ENCODE measurements around the gene CIB4. TPM values are rescaled to one million over a fixed set of nuclear protein-coding genes. Genes with fewer than 3 reads are reported as not detected.

CIB4 gene
- total RNA-seq, 4 donors from 2014 or later: 0.45 to 0.94 TPM; not detected in 2

- TF ChIP-seq CTCF (IDR thresholded peaks at IDR 0.05) (no peak), POLR2A (IDR thresholded peaks at IDR 0.05) (no peak)
- no peaks in the 10 kb centered on the region for H3K4me1 ChIP-seq
- no peaks in the 10 kb centered on the region for H3K36me3 ChIP-seq
- H3K27ac ChIP-seq: no peak overlapping the region
- 85 to 92% methylated on average over 7 to 8 of the region's 8 CpGs for WGBS, 2 donors
- no peak overlapping the region for H3K4me3 ChIP-seq (replicated peaks in 1 of 3)
- no peaks in the 10 kb centered on the region for H3K9me3 ChIP-seq
- no peak for DNase-seq
- H3K27me3 ChIP-seq: no peaks in the 10 kb centered on the region
- intact Hi-C loops (cut with DNase I): no loop called here
Observed at GRCh38 chr2:26585100-26585499, 56.1 kb downstream of the CIB4 start.

GRCh38 chr2:26584656-26585055 is 56.5 kb downstream of the CIB4 start:
- no peaks in the 10 kb centered on the region for H3K36me3 ChIP-seq
- H3K9me3 ChIP-seq: no peaks in the 10 kb centered on the region
- no peak overlapping the region for H3K27ac ChIP-seq
- no peak for DNase-seq
- 88 to 92% methylated on average over 6 to 10 of the region's 11 CpGs for WGBS, 2 donors
- no peaks in the 10 kb centered on the region for H3K27me3 ChIP-seq
- no peak for TF ChIP-seq CTCF (IDR thresholded peaks at IDR 0.05)
- no peak for TF ChIP-seq POLR2A (IDR thresholded peaks at IDR 0.05)
- no peaks in the 10 kb centered on the region for H3K4me1 ChIP-seq
- intact Hi-C loops (cut with DNase I): no loop called here
- no peak overlapping the region for H3K4me3 ChIP-seq (replicated peaks in 1 of 3)

- H3K27me3 ChIP-seq: no peaks in the 10 kb centered on the region
Observed at GRCh38 chr2:26584191-26584590, 57.0 kb downstream of the CIB4 start.

GRCh38 chr2:26583381-26583911 is 57.7 kb downstream of the CIB4 start:
- Histone ChIP-seq H3K4me3 (replicated peaks in 1 of 3) (no peak overlapping the region), H3K36me3 (no peaks in the 10 kb centered on the region), H3K9me3 (no peaks in the 10 kb centered on the region), H3K27me3 (no peaks in the 10 kb centered on the region), H3K4me1 (no peaks in the 10 kb centered on the region), H3K27ac (no peak overlapping the region)
- no peak for DNase-seq
- 72 to 92% methylated on average over 4 to 8 of the region's 8 CpGs for WGBS, 2 donors
- TF ChIP-seq POLR2A (IDR thresholded peaks at IDR 0.05): no peak
- TF ChIP-seq CTCF (IDR thresholded peaks at IDR 0.05): no peak
- intact Hi-C loops (cut with DNase I): no loop called here

More at GRCh38 chr2:26584191-26584590, 57.0 kb downstream of the CIB4 start:
- WGBS, 2 donors: 75 to 93% methylated on average over 3 to 4 of the region's 4 CpGs
- no peak for DNase-seq
- Histone ChIP-seq H3K9me3 (no peaks in the 10 kb centered on the region), H3K4me1 (no peaks in the 10 kb centered on the region), H3K27ac (no peak overlapping the region), H3K36me3 (no peaks in the 10 kb centered on the region), H3K4me3 (replicated peaks in 1 of 3) (no peak overlapping the region)
- intact Hi-C loops (cut with DNase I): no loop called here
- TF ChIP-seq POLR2A (IDR thresholded peaks at IDR 0.05) (no peak), CTCF (IDR thresholded peaks at IDR 0.05) (no peak)

GRCh38 chr2:26582890-26583289 is 58.3 kb downstream of the CIB4 start:
- no peak overlapping the region for H3K4me3 ChIP-seq (replicated peaks in 1 of 3)
- no peak for TF ChIP-seq POLR2A (IDR thresholded peaks at IDR 0.05)
- TF ChIP-seq CTCF (IDR thresholded peaks at IDR 0.05): no peak
- no peaks in the 10 kb centered on the region for H3K4me1 ChIP-seq
- H3K36me3 ChIP-seq: no peaks in the 10 kb centered on the region
- no peak for DNase-seq
- H3K9me3 ChIP-seq: no peaks in the 10 kb centered on the region
- H3K27me3 ChIP-seq: no peaks in the 10 kb centered on the region
- intact Hi-C loops (cut with DNase I): no loop called here
- H3K27ac ChIP-seq: no peak overlapping the region
- WGBS, 2 donors: 88 to 91% methylated on average over 5 of the region's 5 CpGs
